ENCODE measurements around the gene WWOX. TPM values are rescaled to one million over a fixed set of nuclear protein-coding genes. Genes with fewer than 3 reads are reported as not detected.

The WWOX gene
- total and polyA plus RNA-seq, 2 donors (not counting 1 experiment from before 2014, with no cell fraction given): 10.5 to 42.3 TPM

- WGBS (ENCODE audit: insufficient coverage): 100% methylated on average over 1 of the region's 3 CpGs
- H3K9me3 Mint-ChIP-seq (ENCODE audit: insufficient read depth): peaks cover 4% of the 10 kb centered on the region
- no peak overlapping the region for H2AFZ ChIP-seq (ENCODE audit: insufficient read depth, low read depth, low read length, poor library complexity, severe bottlenecking)
- intact Hi-C loops (cut with micrococcal nuclease): no loop called here
- H4K20me1 ChIP-seq (ENCODE audit: control insufficient read depth, insufficient read depth, low read length, poor library complexity, severe bottlenecking): no peaks in the 10 kb centered on the region
- ChIA-PET POLR2A (no interaction called here), CTCF (no interaction called here)
- no peak overlapping the region for H3K4me2 ChIP-seq (replicated peaks; ENCODE audit: low read depth, low read length, poor library complexity, severe bottlenecking)
- TF ChIP-seq EZH2 (IDR thresholded peaks at IDR 0.05; ENCODE audit: borderline replicate concordance, insufficient read depth, low read depth, low read length, poor library complexity, severe bottlenecking) (no peak), CTCF (IDR thresholded peaks at IDR 0.05) (no peak)
- no peak overlapping the region for H3K27ac ChIP-seq (ENCODE audit: low read length in 2 of 2)
- no peak overlapping the region for H3K4me3 ChIP-seq (ENCODE audit: control extremely low read depth in 1 of 5, extremely low read depth in 1 of 5, insufficient read depth in 1 of 5, low read depth in 2 of 5, low read length in 4 of 5)
- no peak overlapping the region for H3K9ac ChIP-seq (ENCODE audit: low read length)
- H3K27me3 Mint-ChIP-seq: peaks cover 37% of the 10 kb centered on the region
- H3K4me1 ChIP-seq (ENCODE audit: control insufficient read depth in 2 of 2, insufficient read depth in 2 of 2, low read length in 2 of 2): peaks cover 9% of the 10 kb centered on the region in 2 donors
- H3K27ac Mint-ChIP-seq: no peak overlapping the region
- H3K79me2 ChIP-seq (ENCODE audit: control insufficient read depth, insufficient read depth, low read length): no peaks in the 10 kb centered on the region
- DNase-seq (no peak), ATAC-seq (ENCODE audit: low read depth) (no peak)
- H3K4me1 Mint-ChIP-seq: peaks cover 11% of the 10 kb centered on the region
- no peaks in the 10 kb centered on the region for H3K36me3 ChIP-seq (replicated peaks in 1 of 2; ENCODE audit: control extremely low read depth in 1 of 2, control insufficient read depth in 1 of 2, extremely low read depth in 1 of 2, insufficient read depth in 2 of 2, low read length in 1 of 2)
- H3K4me3 Mint-ChIP-seq: no peak overlapping the region
- H3K27me3 ChIP-seq (replicated peaks in 1 of 4; ENCODE audit: control extremely low read depth in 1 of 4, control insufficient read depth in 3 of 4, insufficient read depth in 4 of 4, low read length in 3 of 4): peaks cover 0 to 8% (median 0%) of the 10 kb centered on the region in 4 experiments
- H3K9me3 ChIP-seq (ENCODE audit: control extremely low read depth in 1 of 3, control insufficient read depth in 2 of 3, insufficient read depth in 1 of 3, low read length in 2 of 3): peaks cover 0 to 3% (median 2%) of the 10 kb centered on the region in 3 donors
Observed at GRCh38 chr16:79181419-79181818, 1082.0 kb downstream of the WWOX start.

- H3K79me2 ChIP-seq (ENCODE audit: control insufficient read depth, insufficient read depth, low read length): no peaks in the 10 kb centered on the region
- no peaks in the 10 kb centered on the region for H3K4me1 Mint-ChIP-seq
- no peak overlapping the region for H3K27ac Mint-ChIP-seq
- WGBS (ENCODE audit: insufficient coverage): 93% methylated on average over 2 of the region's 6 CpGs
- H3K4me1 ChIP-seq (ENCODE audit: control insufficient read depth in 2 of 2, insufficient read depth in 2 of 2, low read length in 2 of 2): no peaks in the 10 kb centered on the region
- no peak overlapping the region for H3K4me3 Mint-ChIP-seq
- DNase-seq: no peak
- no peak for ATAC-seq (ENCODE audit: low read depth)
- no peak overlapping the region for H3K27ac ChIP-seq (ENCODE audit: low read length in 2 of 2)
- ChIA-PET POLR2A (no interaction called here), CTCF (no interaction called here)
- no peak overlapping the region for H3K4me2 ChIP-seq (replicated peaks; ENCODE audit: low read depth, low read length, poor library complexity, severe bottlenecking)
- no peak overlapping the region for H3K4me3 ChIP-seq (ENCODE audit: control extremely low read depth in 1 of 5, extremely low read depth in 1 of 5, insufficient read depth in 1 of 5, low read depth in 2 of 5, low read length in 4 of 5)
- H4K20me1 ChIP-seq (ENCODE audit: control insufficient read depth, insufficient read depth, low read length, poor library complexity, severe bottlenecking): no peaks in the 10 kb centered on the region
- intact Hi-C loops (cut with micrococcal nuclease): no loop called here
- peaks cover 0 to 7% (median 3%) of the 10 kb centered on the region in 3 donors for H3K9me3 ChIP-seq (ENCODE audit: control extremely low read depth in 1 of 3, control insufficient read depth in 2 of 3, insufficient read depth in 1 of 3, low read length in 2 of 3)
- H3K27me3 Mint-ChIP-seq: peaks cover 37% of the 10 kb centered on the region
- no peak overlapping the region for H2AFZ ChIP-seq (ENCODE audit: insufficient read depth, low read depth, low read length, poor library complexity, severe bottlenecking)
- no peak for TF ChIP-seq CTCF (IDR thresholded peaks at IDR 0.05)
- TF ChIP-seq EZH2 (IDR thresholded peaks at IDR 0.05; ENCODE audit: borderline replicate concordance, insufficient read depth, low read depth, low read length, poor library complexity, severe bottlenecking): no peak
- no peaks in the 10 kb centered on the region for H3K36me3 ChIP-seq (replicated peaks in 1 of 2; ENCODE audit: control extremely low read depth in 1 of 2, control insufficient read depth in 1 of 2, extremely low read depth in 1 of 2, insufficient read depth in 2 of 2, low read length in 1 of 2)
- no peak overlapping the region for H3K9ac ChIP-seq (ENCODE audit: low read length)
- H3K27me3 ChIP-seq (replicated peaks in 1 of 4; ENCODE audit: control extremely low read depth in 1 of 4, control insufficient read depth in 3 of 4, insufficient read depth in 4 of 4, low read length in 3 of 4): peaks cover 0 to 8% (median 0%) of the 10 kb centered on the region in 4 experiments
- H3K9me3 Mint-ChIP-seq (ENCODE audit: insufficient read depth): peaks cover 4% of the 10 kb centered on the region
Observed at GRCh38 chr16:79182616-79183015, 1083.2 kb downstream of the WWOX start.
